Panc1 (cell line): ENCODE results near the gene C1orf226.

Experiments used
- POLR2AphosphoS5 ChIP-seq: IDR thresholded peaks from 2 replicates; pipeline ENCODE4 v1.6.1; 2012; ENCODE audit warnings: mild to moderate bottlenecking, low read depth, low read length, moderate library complexity
- REST ChIP-seq, 2 experiments: IDR thresholded peaks; 2 replicates each; pipeline ENCODE4 v1.6.1; 2011 to 2012; ENCODE audit warnings: low read depth in 2 of 2, control low read depth in 1 of 2, low read length in 1 of 2, mild to moderate bottlenecking in 1 of 2, moderate library complexity in 1 of 2; ENCODE audit not compliant: insufficient read depth in 1 of 2
- SIN3A ChIP-seq: IDR thresholded peaks from 2 replicates; pipeline ENCODE4 v1.6.1; 2012; ENCODE audit warnings: low read depth, mild to moderate bottlenecking, low read length, moderate library complexity, borderline replicate concordance; ENCODE audit not compliant: insufficient read depth
- TF ChIP-seq, protein P1 (sequence below): fragments of 450-650 bp; IDR thresholded peaks from 2 replicates; pipeline ENCODE4 v1.5.1; 2017; ENCODE audit warnings: mild to moderate bottlenecking

DNA sequence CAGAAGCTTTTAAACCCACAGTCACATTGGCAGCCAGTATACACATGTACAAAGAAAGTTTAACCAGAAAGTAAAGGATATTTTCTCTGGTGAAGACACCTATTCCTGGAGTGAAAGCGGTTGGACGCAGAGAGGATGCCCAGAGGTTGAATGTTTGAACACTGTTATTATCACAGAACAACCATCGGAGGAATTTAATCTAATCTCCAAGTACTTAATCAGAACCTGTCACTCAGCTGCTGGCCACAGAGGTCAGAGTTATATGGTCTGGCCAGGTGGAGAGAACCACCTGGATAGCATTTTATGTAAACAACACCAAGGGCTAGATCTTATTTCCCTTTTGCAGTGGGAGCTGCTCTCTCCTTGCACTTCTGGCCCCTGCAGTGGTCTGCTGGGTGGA, 34.2 kb upstream of the C1orf226 start:
- no peak for TF ChIP-seq SIN3A
- no peak; the same call in 1 of the 2 replicates for TF ChIP-seq POLR2AphosphoS5
- TF ChIP-seq, protein P1, sequence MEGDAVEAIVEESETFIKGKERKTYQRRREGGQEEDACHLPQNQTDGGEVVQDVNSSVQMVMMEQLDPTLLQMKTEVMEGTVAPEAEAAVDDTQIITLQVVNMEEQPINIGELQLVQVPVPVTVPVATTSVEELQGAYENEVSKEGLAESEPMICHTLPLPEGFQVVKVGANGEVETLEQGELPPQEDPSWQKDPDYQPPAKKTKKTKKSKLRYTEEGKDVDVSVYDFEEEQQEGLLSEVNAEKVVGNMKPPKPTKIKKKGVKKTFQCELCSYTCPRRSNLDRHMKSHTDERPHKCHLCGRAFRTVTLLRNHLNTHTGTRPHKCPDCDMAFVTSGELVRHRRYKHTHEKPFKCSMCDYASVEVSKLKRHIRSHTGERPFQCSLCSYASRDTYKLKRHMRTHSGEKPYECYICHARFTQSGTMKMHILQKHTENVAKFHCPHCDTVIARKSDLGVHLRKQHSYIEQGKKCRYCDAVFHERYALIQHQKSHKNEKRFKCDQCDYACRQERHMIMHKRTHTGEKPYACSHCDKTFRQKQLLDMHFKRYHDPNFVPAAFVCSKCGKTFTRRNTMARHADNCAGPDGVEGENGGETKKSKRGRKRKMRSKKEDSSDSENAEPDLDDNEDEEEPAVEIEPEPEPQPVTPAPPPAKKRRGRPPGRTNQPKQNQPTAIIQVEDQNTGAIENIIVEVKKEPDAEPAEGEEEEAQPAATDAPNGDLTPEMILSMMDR: no peak
- TF ChIP-seq REST (IDR thresholded peaks at IDR 0.05; ENCODE audit: insufficient read depth in 1 of 2, low read depth in 2 of 2, low read length in 1 of 2): no peak
